IMR-90 (cell line): ENCODE data around the gene DDN. TPM values are rescaled to one million over a fixed set of nuclear protein-coding genes. Genes with fewer than 3 reads are reported as not detected.

Source experiments
- ATAC-seq: fragments of 200-7000 bp; cut with Tn5 transposase; 2 replicates; pipeline ENCODE4 v1.9.1; 2020; ENCODE audit warnings: low read depth, mild to moderate bottlenecking, moderate library complexity
- BruUV-seq: library from RNA; stranded (reverse); fragments of 400-500 nt; replicated peaks from 2 replicates; lab custom pipeline; 2021; lab: Mats Ljungman, UMichigan
- CTCF ChIA-PET: fragments of 300-600 bp; formaldehyde crosslinking; extraction: SDS; loops from one replicate; lab custom pipeline; 2021; ENCODE audit warnings: antibody characterized with exemption; lab: Yijun Ruan, JAX
- POLR2A ChIA-PET: fragments of 300-600 bp; sonication (Branson Sonifier 250); formaldehyde crosslinking; loops from one replicate; lab custom pipeline; 2022; ENCODE audit warnings: antibody characterized with exemption; ENCODE audit not compliant: unreplicated experiment; lab: Charles Lee
- DNase-seq: peaks from one replicate; pipeline ENCODE4 v3.0.0; 2013
- H2AFZ ChIP-seq: replicated peaks from 2 replicates; pipeline ENCODE3; 2013; ENCODE audit warnings: low read length, mild to moderate bottlenecking; ENCODE audit not compliant: poor library complexity
- H2AK5ac ChIP-seq: 2 replicates; pipeline ENCODE4 v1.6.1; 2013; ENCODE audit warnings: low read depth, low read length, inconsistent platforms
- H2AK9ac ChIP-seq: replicated peaks from 2 replicates; pipeline ENCODE3; 2013; ENCODE audit warnings: mild to moderate bottlenecking, low read depth, low read length, moderate library complexity; ENCODE audit not compliant: poor library complexity
- H2BK120ac ChIP-seq: 2 replicates; pipeline ENCODE4 v1.6.1; 2013; ENCODE audit warnings: low read depth, low read length, inconsistent platforms
- H2BK15ac ChIP-seq: 3 replicates; pipeline ENCODE4 v1.6.1; 2013; ENCODE audit warnings: low read depth, low read length, inconsistent platforms
- H2BK20ac ChIP-seq: 2 replicates; pipeline ENCODE4 v1.6.1; 2013; ENCODE audit warnings: low read depth, mild to moderate bottlenecking, inconsistent platforms, low read length, moderate library complexity
- H2BK5ac ChIP-seq: 2 replicates; pipeline ENCODE4 v1.6.1; 2013; ENCODE audit warnings: mild to moderate bottlenecking, low read depth, low read length, inconsistent platforms; ENCODE audit not compliant: poor library complexity, severe bottlenecking
- H3K14ac ChIP-seq: replicated peaks from 2 replicates; pipeline ENCODE4 v1.6.1; 2013; ENCODE audit warnings: low read depth, low read length, inconsistent platforms
- H3K18ac ChIP-seq: 2 replicates; pipeline ENCODE4 v1.6.1; 2013; ENCODE audit warnings: low read depth, low read length, control low read depth
- H3K23ac ChIP-seq: 2 replicates; pipeline ENCODE4 v1.6.1; 2013; ENCODE audit warnings: low read depth, low read length, inconsistent platforms
- H3K27ac ChIP-seq: 2 replicates; pipeline ENCODE4 v1.5.1; 2013; ENCODE audit warnings: mild to moderate bottlenecking, control low read depth, low read length; ENCODE audit not compliant: insufficient read depth
- H3K27me3 ChIP-seq: 2 replicates; pipeline ENCODE4 v1.6.1; 2013; ENCODE audit warnings: low read length; ENCODE audit not compliant: control insufficient read depth, insufficient read depth
- H3K36me3 ChIP-seq: 2 replicates; pipeline ENCODE4 v1.6.1; 2013; ENCODE audit warnings: low read length, mixed read lengths; ENCODE audit not compliant: control insufficient read depth, insufficient read depth
- H3K4ac ChIP-seq: 2 replicates; pipeline ENCODE4 v1.6.1; 2013; ENCODE audit warnings: low read depth, low read length, inconsistent platforms
- H3K4me1 ChIP-seq: 2 replicates; pipeline ENCODE4 v1.6.1; 2013; ENCODE audit warnings: low read length, mixed read lengths; ENCODE audit not compliant: control insufficient read depth, insufficient read depth
- H3K4me2 ChIP-seq: 2 replicates; pipeline ENCODE4 v1.6.1; 2013; ENCODE audit warnings: low read depth, mild to moderate bottlenecking, control low read depth, low read length, moderate library complexity
- H3K4me3 ChIP-seq: 2 replicates; pipeline ENCODE4 v1.5.1; 2013; ENCODE audit warnings: low read depth, mild to moderate bottlenecking, control low read depth, low read length, moderate library complexity; ENCODE audit not compliant: insufficient read depth
- H3K56ac ChIP-seq: 2 replicates; pipeline ENCODE4 v1.6.1; 2013; ENCODE audit warnings: low read length, inconsistent platforms; ENCODE audit not compliant: insufficient read depth; ENCODE audit errors: extremely low read depth
- H3K79me1 ChIP-seq, 2 experiments: 2 replicates each; pipeline ENCODE4 v1.6.1; 2013; ENCODE audit warnings: low read length in 2 of 2, inconsistent platforms in 1 of 2, low read depth in 1 of 2
- H3K9ac ChIP-seq: 2 replicates; pipeline ENCODE4 v1.6.1; 2013; ENCODE audit warnings: low read depth, low read length, control low read depth
- H3K9me1 ChIP-seq: 2 replicates; pipeline ENCODE4 v1.6.1; 2013; ENCODE audit warnings: low read length, inconsistent platforms; ENCODE audit not compliant: insufficient read depth
- H3K9me3 ChIP-seq: 2 replicates; pipeline ENCODE4 v1.6.1; 2013; ENCODE audit warnings: low read length; ENCODE audit not compliant: control insufficient read depth, insufficient read depth
- H4K20me1 ChIP-seq: 2 replicates; pipeline ENCODE4 v1.6.1; 2013; ENCODE audit warnings: low read length, inconsistent platforms; ENCODE audit not compliant: insufficient read depth
- H4K5ac ChIP-seq: 2 replicates; pipeline ENCODE4 v1.6.1; 2013; ENCODE audit warnings: mild to moderate bottlenecking, low read depth, low read length, control low read depth
- H4K8ac ChIP-seq, 2 experiments: 2 replicates each; pipeline ENCODE4 v1.6.1; 2013; ENCODE audit warnings: low read depth in 2 of 2, low read length in 2 of 2, control low read depth in 1 of 2, inconsistent platforms in 1 of 2
- H4K91ac ChIP-seq: 2 replicates; pipeline ENCODE4 v1.6.1; 2013; ENCODE audit warnings: low read depth, low read length, inconsistent platforms; ENCODE audit not compliant: insufficient read depth
- CEBPB ChIP-seq: IDR thresholded peaks from 2 replicates; pipeline ENCODE4 v1.6.1; 2012; ENCODE audit warnings: low read depth, low read length, improper control_type of control experiment
- CTCF ChIP-seq: conservative IDR thresholded peaks from 2 replicates; pipeline ENCODE4 v1.5.1; 2012; ENCODE audit warnings: mild to moderate bottlenecking, low read depth, low read length, improper control_type of control experiment
- ELK1 ChIP-seq: fragments of 150-350 bp; IDR thresholded peaks from 2 replicates; pipeline ENCODE4 v1.6.1; 2016; ENCODE audit warnings: low read depth, mild to moderate bottlenecking, low read length, moderate library complexity, borderline replicate concordance
- FOS ChIP-seq: fragments of 150-350 bp; IDR thresholded peaks from 2 replicates; pipeline ENCODE4 v1.6.1; 2016; ENCODE audit warnings: low read depth, low read length
- MXI1 ChIP-seq: IDR thresholded peaks from 2 replicates; pipeline ENCODE4 v1.6.1; 2012; ENCODE audit warnings: low read depth, mild to moderate bottlenecking, low read length, moderate library complexity, borderline replicate concordance
- NFE2L2 ChIP-seq: fragments of 150-350 bp; IDR thresholded peaks from 2 replicates; pipeline ENCODE4 v1.6.1; 2016; ENCODE audit warnings: low read depth, mild to moderate bottlenecking, low read length
- RAD21 ChIP-seq: IDR thresholded peaks from 2 replicates; pipeline ENCODE4 v1.6.1; 2012; ENCODE audit warnings: low read length, improper control_type of control experiment
- SMC3 ChIP-seq: fragments of 150-350 bp; IDR thresholded peaks from 2 replicates; pipeline ENCODE4 v1.6.1; 2016; ENCODE audit warnings: low read depth, mild to moderate bottlenecking, antibody characterized with exemption, low read length, moderate library complexity
- WGBS, 2 experiments: methylation state at CpG; one replicate each; pipeline versions ENCODE4 v1.1.5 to v1.1.7; 2013; ENCODE audit warnings: missing lambda C conversion rate in 2 of 2; ENCODE audit not compliant: insufficient read length in 1 of 2; ENCODE audit errors: extremely low coverage in 2 of 2; 5-methylcytosine and 5-hydroxymethylcytosine counted together
- dilution Hi-C: fragments of 300-500 bp; cut with HindIII; formaldehyde crosslinking; loops from one replicate; pipeline ENCODE4 v1.14.3; 2018; ENCODE audit warnings: low sequenced_read_pairs; ENCODE audit not compliant: unreplicated experiment
- in situ Hi-C: fragments of 300-500 bp; cut with MboI; formaldehyde crosslinking; loops from 3 replicates; pipeline ENCODE4 v1.14.3; 2019; ENCODE audit warnings: low sequenced_read_pairs, inconsistent platforms, mixed read lengths
- intact Hi-C: fragments of 100-400 bp; cut with micrococcal nuclease; formaldehyde crosslinking; loops from 2 replicates; pipeline ENCODE4 v1.10.0; 2022
- polyA plus RNA-seq, 3 experiments: library from polyadenylated mRNA; depleted of rRNA; stranded (reverse); fragments of >200 nt; gene quantifications; 2 replicates each; pipeline ENCODE4 v1.2.3, GENCODE V29; 2012; ENCODE audit warnings: low replicate concordance in 1 of 3
- total RNA-seq: library from RNA; depleted of rRNA; stranded (reverse); fragments of >200 nt; gene quantifications from 2 replicates; pipeline ENCODE4 v1.2.3, GENCODE V29; 2012

Gene DDN
- total and polyA plus RNA-seq, 2 of the 4 experiments (the other 2 are of a cell fraction): 0.18 to 0.21 TPM

- peaks cover 6% of the 10 kb centered on the region; the same call in 1 of the 2 replicates for H4K20me1 ChIP-seq
- no peak overlapping the region for H2BK120ac ChIP-seq
- no peaks in the 10 kb centered on the region for H3K9me3 ChIP-seq
- POLR2A ChIA-PET: interaction anchor here (0.6 kb wide), 1 partner anchor 162 kb away, joined by 3 read pairs; no protein-coding TSS in a partner anchor
- peak overlapping the region; percentile 15 for H2AK9ac ChIP-seq
- H3K27me3 ChIP-seq: peaks cover 34% of the 10 kb centered on the region
- H2BK5ac ChIP-seq: no peak overlapping the region
- H3K27ac ChIP-seq: no peak overlapping the region
- no peak overlapping the region for H3K56ac ChIP-seq
- peaks cover 5% of the 10 kb centered on the region for H3K36me3 ChIP-seq
- intact Hi-C loops: no loop called here
- H3K9me1 ChIP-seq: peaks cover 3% of the 10 kb centered on the region
- no peak overlapping the region; the same call in 1 of the 2 replicates for H3K4me2 ChIP-seq
- BruUV-seq: no TSS peak
- no peak overlapping the region for H3K9ac ChIP-seq
- H3K18ac ChIP-seq: no peak overlapping the region
- DNase-seq (peak; percentile 67), ATAC-seq (peak; percentile 69)
- no peak overlapping the region; the same call in 1 of the 2 replicates for H2AK5ac ChIP-seq
- no peak overlapping the region for H4K91ac ChIP-seq
- H3K79me1 ChIP-seq: 0 out of 4 replicates have a peak, but pooled peaks cover 0 to 2% of the 10 kb centered on the region in 2 experiments
- H3K4me3 ChIP-seq: peak overlapping the region; percentile 2; the same call in 1 of the 2 replicates
- H3K4ac ChIP-seq: no peak overlapping the region
- no peak overlapping the region for H2BK15ac ChIP-seq
- H2BK20ac ChIP-seq: no peak overlapping the region
- no peak overlapping the region for H4K5ac ChIP-seq
- CTCF ChIA-PET: interaction anchor here (0.6 to 3.0 kb wide), 9 partner anchors 9 to 144 kb away, joined by 3 to 17 read pairs (median 5); partner anchors contain the start of gene ARF3
- H4K8ac ChIP-seq: 0 out of 4 replicates have a peak overlapping the region, but pooled peaks of 1 of the 2 experiments have one; percentile 30
- peaks cover 14% of the 10 kb centered on the region for H3K4me1 ChIP-seq
- H3K23ac ChIP-seq: no peak overlapping the region
- no peak overlapping the region for H3K14ac ChIP-seq
- 28% methylated on average over 24 of the region's 71 CpGs; no CpG with 5 or more reads in 1 of the 2 experiments for WGBS, 2 experiments
- in situ Hi-C loops: no loop called here
- TF ChIP-seq RAD21: peak; percentile 72
- TF ChIP-seq FOS: no peak
- no peak for TF ChIP-seq CEBPB
- TF ChIP-seq SMC3: peak; percentile 77
- TF ChIP-seq MXI1: no peak
- TF ChIP-seq ELK1: no peak
- TF ChIP-seq CTCF: peak; percentile 79
- TF ChIP-seq NFE2L2: no peak
- dilution Hi-C loops: no loop called here
- H2AFZ ChIP-seq: peak overlapping the region; percentile 88
Observed at GRCh38 chr12:48996794-48997718, 2.1 kb downstream of the DDN start.
